Measurements from ENCODE around the gene PLIN3. TPM values are rescaled to one million over a fixed set of nuclear protein-coding genes. Genes with fewer than 3 reads are reported as not detected.

Gene PLIN3
- total and polyA plus RNA-seq, 9 of the 15 experiments (the other 6 are each of a cell fraction or from before 2014, with no cell fraction given) = 7.5 to 75.6 (median 43.1) TPM

GRCh38 chr19:4870025-4870700 lies 2.7 kb upstream of the PLIN3 start (continued):
- no peak for TF ChIP-seq TCF7 (IDR thresholded peaks at IDR 0.05; ENCODE audit: borderline replicate concordance)
- TF ChIP-seq, protein P1, sequence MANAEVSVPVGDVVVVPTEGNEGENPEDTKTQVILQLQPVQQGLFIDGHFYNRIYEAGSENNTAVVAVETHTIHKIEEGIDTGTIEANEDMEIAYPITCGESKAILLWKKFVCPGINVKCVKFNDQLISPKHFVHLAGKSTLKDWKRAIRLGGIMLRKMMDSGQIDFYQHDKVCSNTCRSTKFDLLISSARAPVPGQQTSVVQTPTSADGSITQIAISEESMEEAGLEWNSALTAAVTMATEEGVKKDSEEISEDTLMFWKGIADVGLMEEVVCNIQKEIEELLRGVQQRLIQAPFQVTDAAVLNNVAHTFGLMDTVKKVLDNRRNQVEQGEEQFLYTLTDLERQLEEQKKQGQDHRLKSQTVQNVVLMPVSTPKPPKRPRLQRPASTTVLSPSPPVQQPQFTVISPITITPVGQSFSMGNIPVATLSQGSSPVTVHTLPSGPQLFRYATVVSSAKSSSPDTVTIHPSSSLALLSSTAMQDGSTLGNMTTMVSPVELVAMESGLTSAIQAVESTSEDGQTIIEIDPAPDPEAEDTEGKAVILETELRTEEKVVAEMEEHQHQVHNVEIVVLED (CRISPR knock-in tag; IDR thresholded peaks at IDR 0.05) = no peak
- no peak for TF ChIP-seq POU5F1 (IDR thresholded peaks at IDR 0.05; ENCODE audit: borderline replicate concordance, low read depth, low read length, partially characterized antibody)
- peak; percentile 23; the same call in 1 of the 2 replicates for TF ChIP-seq PHF21A (IDR thresholded peaks at IDR 0.05; ENCODE audit: borderline replicate concordance, low read depth)
- peak; percentile 56 for TF ChIP-seq CBFA2T3 (IDR thresholded peaks at IDR 0.05)
- peak; percentile 71 for TF ChIP-seq NR2C1 (IDR thresholded peaks at IDR 0.05)
- peak; percentile 56 for TF ChIP-seq NR2C1 (tag; IDR thresholded peaks at IDR 0.05)
- TF ChIP-seq CXXC5 (CRISPR knock-in tag; IDR thresholded peaks at IDR 0.05) = peak; percentile 29; the same call in 1 of the 2 replicates
- no peak for TF ChIP-seq U2AF2 (optimal IDR thresholded peaks at IDR 0.05; ENCODE audit: low read depth, low read length)
- peak; percentile 76; the same call in 1 of the 2 replicates for TF ChIP-seq TOE1 (IDR thresholded peaks at IDR 0.05; ENCODE audit: borderline replicate concordance)
- no peak for TF ChIP-seq TOE1 (CRISPR knock-in tag; IDR thresholded peaks at IDR 0.05; ENCODE audit: borderline replicate concordance, low read depth)
- TF ChIP-seq PHB (CRISPR knock-in tag; IDR thresholded peaks at IDR 0.05) = no peak
- TF ChIP-seq, protein P2, sequence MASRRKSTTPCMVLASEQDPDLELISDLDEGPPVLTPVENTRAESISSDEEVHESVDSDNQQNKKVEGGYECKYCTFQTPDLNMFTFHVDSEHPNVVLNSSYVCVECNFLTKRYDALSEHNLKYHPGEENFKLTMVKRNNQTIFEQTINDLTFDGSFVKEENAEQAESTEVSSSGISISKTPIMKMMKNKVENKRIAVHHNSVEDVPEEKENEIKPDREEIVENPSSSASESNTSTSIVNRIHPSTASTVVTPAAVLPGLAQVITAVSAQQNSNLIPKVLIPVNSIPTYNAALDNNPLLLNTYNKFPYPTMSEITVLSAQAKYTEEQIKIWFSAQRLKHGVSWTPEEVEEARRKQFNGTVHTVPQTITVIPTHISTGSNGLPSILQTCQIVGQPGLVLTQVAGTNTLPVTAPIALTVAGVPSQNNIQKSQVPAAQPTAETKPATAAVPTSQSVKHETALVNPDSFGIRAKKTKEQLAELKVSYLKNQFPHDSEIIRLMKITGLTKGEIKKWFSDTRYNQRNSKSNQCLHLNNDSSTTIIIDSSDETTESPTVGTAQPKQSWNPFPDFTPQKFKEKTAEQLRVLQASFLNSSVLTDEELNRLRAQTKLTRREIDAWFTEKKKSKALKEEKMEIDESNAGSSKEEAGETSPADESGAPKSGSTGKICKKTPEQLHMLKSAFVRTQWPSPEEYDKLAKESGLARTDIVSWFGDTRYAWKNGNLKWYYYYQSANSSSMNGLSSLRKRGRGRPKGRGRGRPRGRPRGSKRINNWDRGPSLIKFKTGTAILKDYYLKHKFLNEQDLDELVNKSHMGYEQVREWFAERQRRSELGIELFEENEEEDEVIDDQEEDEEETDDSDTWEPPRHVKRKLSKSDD (conservative IDR thresholded peaks at IDR 0.05; ENCODE audit: low read length) = no peak
- TF ChIP-seq LARP7 (IDR thresholded peaks at IDR 0.05) = peak; percentile 38; the same call in 1 of the 2 replicates
- TF ChIP-seq, protein P3, sequence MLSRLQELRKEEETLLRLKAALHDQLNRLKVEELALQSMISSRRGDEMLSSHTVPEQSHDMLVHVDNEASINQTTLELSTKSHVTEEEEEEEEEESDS (CRISPR knock-in tag; IDR thresholded peaks at IDR 0.05) = no peak
- TF ChIP-seq FOXA1 (IDR thresholded peaks at IDR 0.05; ENCODE audit: borderline replicate concordance) = no peak
- TF ChIP-seq, protein P4, sequence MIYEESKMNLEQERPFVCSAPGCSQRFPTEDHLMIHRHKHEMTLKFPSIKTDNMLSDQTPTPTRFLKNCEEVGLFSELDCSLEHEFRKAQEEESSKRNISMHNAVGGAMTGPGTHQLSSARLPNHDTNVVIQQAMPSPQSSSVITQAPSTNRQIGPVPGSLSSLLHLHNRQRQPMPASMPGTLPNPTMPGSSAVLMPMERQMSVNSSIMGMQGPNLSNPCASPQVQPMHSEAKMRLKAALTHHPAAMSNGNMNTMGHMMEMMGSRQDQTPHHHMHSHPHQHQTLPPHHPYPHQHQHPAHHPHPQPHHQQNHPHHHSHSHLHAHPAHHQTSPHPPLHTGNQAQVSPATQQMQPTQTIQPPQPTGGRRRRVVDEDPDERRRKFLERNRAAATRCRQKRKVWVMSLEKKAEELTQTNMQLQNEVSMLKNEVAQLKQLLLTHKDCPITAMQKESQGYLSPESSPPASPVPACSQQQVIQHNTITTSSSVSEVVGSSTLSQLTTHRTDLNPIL (CRISPR knock-in tag; IDR thresholded peaks at IDR 0.05) = no peak
- TF ChIP-seq ZNF511 (CRISPR knock-in tag; IDR thresholded peaks at IDR 0.05) = no peak
- no peak for TF ChIP-seq NONO (IDR thresholded peaks at IDR 0.05; ENCODE audit: low read depth in 2 of 2, low read length in 1 of 2)
- no peak for TF ChIP-seq PRPF4 (IDR thresholded peaks at IDR 0.05; ENCODE audit: insufficient read depth, low read depth, low read length, poor library complexity, severe bottlenecking)
- TF ChIP-seq HMG20A (CRISPR knock-in tag; conservative IDR thresholded peaks at IDR 0.05) = no peak
- no peak for TF ChIP-seq SAP30 (IDR thresholded peaks at IDR 0.05; ENCODE audit: borderline replicate concordance, insufficient read depth, low read depth, low read length, poor library complexity, severe bottlenecking)

Data from K562 (cell line).